ENCODE measurements around the gene MUC20. TPM values are rescaled to one million over a fixed set of nuclear protein-coding genes. Genes with fewer than 3 reads are reported as not detected.

Gene MUC20
- total and polyA plus RNA-seq, 2 of the 13 experiments (the other 11 are each of a cell fraction or from before 2014, with no cell fraction given) = 0.24 to 0.83 TPM

DNA sequence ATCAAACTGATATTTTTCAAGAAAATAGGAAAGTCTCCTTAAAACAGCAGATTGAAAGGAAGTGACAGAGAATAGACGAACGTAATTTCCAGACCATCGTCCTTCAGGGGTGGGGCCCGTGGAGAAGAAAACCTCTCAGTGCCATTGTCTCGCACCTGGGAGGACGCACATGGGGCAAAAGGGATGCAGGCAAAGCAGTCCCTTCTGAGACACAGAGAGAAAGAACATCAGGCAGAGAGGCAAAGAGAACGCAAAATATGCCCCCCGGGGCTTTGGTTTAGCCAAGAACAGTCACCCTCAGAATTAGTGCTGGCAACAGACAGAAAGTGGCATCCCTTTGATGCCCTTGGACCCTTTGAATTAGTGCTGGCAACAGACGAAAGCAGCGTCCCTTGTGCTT lies 37.0 kb downstream of the MUC20 start:
- Histone ChIP-seq H3K36me3 (replicated peaks in 1 of 2; ENCODE audit: control insufficient read depth in 1 of 2, insufficient read depth in 2 of 2, low read length in 2 of 2) (no peaks in the 10 kb centered on the region), H3K4me1 (ENCODE audit: insufficient read depth, low read length) (no peaks in the 10 kb centered on the region), H2AFZ (ENCODE audit: low read length) (no peak overlapping the region), H3K27me3 (ENCODE audit: control insufficient read depth in 1 of 2, insufficient read depth in 2 of 2, low read length in 2 of 2) (peaks cover 12 to 50% of the 10 kb centered on the region in 2 experiments; a peak in 4 of 5 replicates), H3K27ac (ENCODE audit: extremely low read length, insufficient read depth, low read length) (no peak overlapping the region), H3K9me3 (ENCODE audit: low read length) (no peaks in the 10 kb centered on the region), H3K4me3 (replicated peaks in 1 of 3; ENCODE audit: insufficient read depth in 1 of 3, low read depth in 2 of 3, low read length in 3 of 3) (no peak overlapping the region), H3K79me2 (ENCODE audit: insufficient read depth, low read length) (no peaks in the 10 kb centered on the region), H4K20me1 (ENCODE audit: insufficient read depth, low read length) (no peaks in the 10 kb centered on the region), H3K4me2 (ENCODE audit: low read depth, low read length) (no peak overlapping the region), H3K9ac (ENCODE audit: insufficient read depth, low read depth, low read length) (no peak overlapping the region)
- POLR2A ChIA-PET = no interaction called here
- no TSS peak for BruUV-seq (replicated peaks)
- no peak for TF ChIP-seq TMF1 (CRISPR knock-in tag; IDR thresholded peaks at IDR 0.05; ENCODE audit: low read depth)
- no peak for TF ChIP-seq SP5 (CRISPR knock-in tag; IDR thresholded peaks at IDR 0.05; ENCODE audit: borderline replicate concordance, low read depth)
- no peak for TF ChIP-seq ZKSCAN1 (IDR thresholded peaks at IDR 0.05; ENCODE audit: low read length)
- no peak for TF ChIP-seq ZNF816 (CRISPR knock-in tag; IDR thresholded peaks at IDR 0.05; ENCODE audit: borderline replicate concordance)
- TF ChIP-seq CHCHD3 (CRISPR knock-in tag; IDR thresholded peaks at IDR 0.05) = no peak
- TF ChIP-seq HMG20B (CRISPR knock-in tag; conservative IDR thresholded peaks at IDR 0.05) = no peak
- TF ChIP-seq ZKSCAN8 (CRISPR knock-in tag; IDR thresholded peaks at IDR 0.05; ENCODE audit: borderline replicate concordance) = no peak
- no peak for TF ChIP-seq SOX13 (IDR thresholded peaks at IDR 0.05)
- TF ChIP-seq SOX13 (CRISPR knock-in tag; conservative IDR thresholded peaks at IDR 0.05 in 1 of 2, IDR thresholded peaks at IDR 0.05 in 1 of 2) = no peak
- TF ChIP-seq ZNF777 (CRISPR knock-in tag; IDR thresholded peaks at IDR 0.05) = no peak
- no peak for TF ChIP-seq MEIS2 (CRISPR knock-in tag; IDR thresholded peaks at IDR 0.05)
- TF ChIP-seq ZNF660 (CRISPR knock-in tag; IDR thresholded peaks at IDR 0.05; ENCODE audit: borderline replicate concordance, low read depth) = no peak
- TF ChIP-seq, protein P1, sequence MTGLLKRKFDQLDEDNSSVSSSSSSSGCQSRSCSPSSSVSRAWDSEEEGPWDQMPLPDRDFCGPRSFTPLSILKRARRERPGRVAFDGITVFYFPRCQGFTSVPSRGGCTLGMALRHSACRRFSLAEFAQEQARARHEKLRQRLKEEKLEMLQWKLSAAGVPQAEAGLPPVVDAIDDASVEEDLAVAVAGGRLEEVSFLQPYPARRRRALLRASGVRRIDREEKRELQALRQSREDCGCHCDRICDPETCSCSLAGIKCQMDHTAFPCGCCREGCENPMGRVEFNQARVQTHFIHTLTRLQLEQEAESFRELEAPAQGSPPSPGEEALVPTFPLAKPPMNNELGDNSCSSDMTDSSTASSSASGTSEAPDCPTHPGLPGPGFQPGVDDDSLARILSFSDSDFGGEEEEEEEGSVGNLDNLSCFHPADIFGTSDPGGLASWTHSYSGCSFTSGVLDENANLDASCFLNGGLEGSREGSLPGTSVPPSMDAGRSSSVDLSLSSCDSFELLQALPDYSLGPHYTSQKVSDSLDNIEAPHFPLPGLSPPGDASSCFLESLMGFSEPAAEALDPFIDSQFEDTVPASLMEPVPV (CRISPR knock-in tag; IDR thresholded peaks at IDR 0.05) = no peak
- TF ChIP-seq SIN3A (IDR thresholded peaks at IDR 0.05; ENCODE audit: borderline replicate concordance, low read depth, low read length) = no peak
- no peak for TF ChIP-seq SMAD1 (CRISPR knock-in tag; IDR thresholded peaks at IDR 0.05; ENCODE audit: borderline replicate concordance, low read depth)
- TF ChIP-seq, protein P2, sequence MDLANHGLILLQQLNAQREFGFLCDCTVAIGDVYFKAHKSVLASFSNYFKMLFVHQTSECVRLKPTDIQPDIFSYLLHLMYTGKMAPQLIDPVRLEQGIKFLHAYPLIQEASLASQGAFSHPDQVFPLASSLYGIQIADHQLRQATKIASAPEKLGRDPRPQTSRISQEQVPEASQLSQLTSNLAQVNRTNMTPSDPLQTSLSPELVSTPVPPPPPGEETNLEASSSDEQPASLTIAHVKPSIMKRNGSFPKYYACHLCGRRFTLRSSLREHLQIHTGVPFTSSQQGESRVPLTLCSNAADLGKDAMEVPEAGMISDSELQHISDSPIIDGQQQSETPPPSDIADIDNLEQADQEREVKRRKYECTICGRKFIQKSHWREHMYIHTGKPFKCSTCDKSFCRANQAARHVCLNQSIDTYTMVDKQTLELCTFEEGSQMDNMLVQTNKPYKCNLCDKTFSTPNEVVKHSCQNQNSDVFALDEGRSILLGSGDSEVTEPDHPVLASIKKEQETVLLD (CRISPR knock-in tag; IDR thresholded peaks at IDR 0.05; ENCODE audit: low read depth) = no peak
- TF ChIP-seq GATAD1 (CRISPR knock-in tag; IDR thresholded peaks at IDR 0.05) = no peak
- no peak for TF ChIP-seq SP2 (CRISPR knock-in tag; IDR thresholded peaks at IDR 0.05)
- FAIRE-seq (no peak), DNase-seq (ENCODE audit: low spot score) (no peak), ATAC-seq (no peak)
- CTCF ChIA-PET (ENCODE audit: low intra/inter-chr PET ratio, low total read pairs) = no interaction called here
- intact Hi-C loops (cut with micrococcal nuclease; ENCODE audit: unreplicated experiment) (no loop called here), in situ Hi-C loops (cut with HindIII; ENCODE audit: extremely low pct_ligation_motif_present, low pct_unique_long_range_greater_than_20kb) (no loop called here)
- WGBS (ENCODE audit: low lambda C conversion rate) = 32% methylated on average over 10 of the region's 10 CpGs

Measured in HepG2 (cell line).